Measurements from ENCODE around the gene ZC2HC1B.

ZC2HC1B gene

GRCh38 chr6:143963158-143963919 is 99.1 kb downstream of the ZC2HC1B start:
- no peak for DNase-seq

- no peak for DNase-seq
Observed at GRCh38 chr6:143964674-143965081, 100.4 kb downstream of the ZC2HC1B start.

GRCh38 chr6:143965503-143966171 is 101.4 kb downstream of the ZC2HC1B start:
- DNase-seq: no peak

- DNase-seq: no peak
Observed at GRCh38 chr6:143966312-143966711, 102.0 kb downstream of the ZC2HC1B start.

- DNase-seq: no peak
Observed at GRCh38 chr6:143967706-143968376, 103.6 kb downstream of the ZC2HC1B start.

GRCh38 chr6:143969077-143969476 is 104.8 kb downstream of the ZC2HC1B start:
- DNase-seq: no peak

- DNase-seq: no peak
Observed at GRCh38 chr6:143970456-143971218, 106.4 kb downstream of the ZC2HC1B start.

GRCh38 chr6:143971482-143972205 is 107.4 kb downstream of the ZC2HC1B start:
- DNase-seq: no peak

GRCh38 chr6:143973097-143973966 is 109.1 kb downstream of the ZC2HC1B start:
- DNase-seq: no peak

- no peak for DNase-seq
Observed at GRCh38 chr6:143974089-143974488, 109.8 kb downstream of the ZC2HC1B start.

- DNase-seq: no peak
Observed at GRCh38 chr6:143976806-143977349, 112.6 kb downstream of the ZC2HC1B start.

- no peak for DNase-seq
Observed at GRCh38 chr6:143980921-143981320, 116.6 kb downstream of the ZC2HC1B start.

GRCh38 chr6:143982968-143983367 is 118.7 kb downstream of the ZC2HC1B start:
- DNase-seq: no peak

GRCh38 chr6:143984666-143985065 is 120.4 kb downstream of the ZC2HC1B start:
- no peak for DNase-seq

- no peak for DNase-seq
Observed at GRCh38 chr6:143986463-143987065, 122.3 kb downstream of the ZC2HC1B start.
